ENCODE data around the gene FAM72C. TPM values are rescaled to one million over a fixed set of nuclear protein-coding genes. Genes with fewer than 3 reads are reported as not detected.
"Not testable (repeated sequence)": the region's sequence is repeated elsewhere in the genome, so short reads cannot be mapped to it uniquely, and the experiment has no call there.

The FAM72C gene
- total and polyA plus RNA-seq, 4 donors, result 0.09 to 1.5 (median 0.33) TPM

GRCh38 chr1:143989719-143990118 lies 17.9 kb upstream of the FAM72C start:
- not testable (repeated sequence) for H3K4me1 ChIP-seq (ENCODE audit: control insufficient read depth in 5 of 5, insufficient read depth in 5 of 5, low read length in 5 of 5); H3K36me3 ChIP-seq (ENCODE audit: control insufficient read depth in 4 of 4, insufficient read depth in 4 of 4, low read length in 4 of 4); H3K4me3 ChIP-seq; H3K9ac ChIP-seq (ENCODE audit: insufficient read depth in 1 of 2, low read length in 2 of 2); H3K9me3 ChIP-seq (ENCODE audit: control insufficient read depth in 4 of 4, insufficient read depth in 3 of 4, low read length in 3 of 4); DNase-seq; H3K27ac ChIP-seq (ENCODE audit: low read depth in 1 of 2, low read length in 1 of 2); H3K27me3 ChIP-seq (ENCODE audit: control insufficient read depth in 3 of 3, insufficient read depth in 3 of 3, low read length in 2 of 3)
- no CpG with 5 or more reads among the region's 1 CpG for WGBS, 2 donors
- ATAC-seq (ENCODE audit: insufficient read depth, low FRiP score), result peak; percentile 48

DNA sequence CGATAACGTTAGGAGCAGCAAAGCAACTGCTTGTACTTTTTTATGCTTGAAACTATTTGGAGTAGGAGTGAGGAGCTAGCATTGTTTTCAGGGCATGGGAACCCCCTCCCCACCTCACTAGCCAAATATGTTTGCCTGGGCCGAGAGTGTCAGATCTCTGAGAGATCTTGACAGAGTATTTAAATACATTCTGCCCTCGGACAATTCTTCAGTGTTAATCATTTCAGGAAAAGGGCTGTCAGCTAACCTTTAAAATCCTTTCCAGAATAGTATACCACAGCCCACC lies 17.6 kb upstream of the FAM72C start:
- H3K9ac ChIP-seq (ENCODE audit: insufficient read depth in 1 of 2, low read length in 2 of 2); H3K27me3 ChIP-seq (ENCODE audit: control insufficient read depth in 3 of 3, insufficient read depth in 3 of 3, low read length in 2 of 3); H3K4me1 ChIP-seq (ENCODE audit: control insufficient read depth in 5 of 5, insufficient read depth in 5 of 5, low read length in 5 of 5); H3K27ac ChIP-seq (ENCODE audit: low read depth in 1 of 2, low read length in 1 of 2); ATAC-seq (ENCODE audit: insufficient read depth, low FRiP score); DNase-seq; H3K9me3 ChIP-seq (ENCODE audit: control insufficient read depth in 4 of 4, insufficient read depth in 3 of 4, low read length in 3 of 4); H3K4me3 ChIP-seq; H3K36me3 ChIP-seq (ENCODE audit: control insufficient read depth in 4 of 4, insufficient read depth in 4 of 4, low read length in 4 of 4): not testable (repeated sequence)
- WGBS, 2 donors, result no CpG with 5 or more reads among the region's 4 CpGs

DNA sequence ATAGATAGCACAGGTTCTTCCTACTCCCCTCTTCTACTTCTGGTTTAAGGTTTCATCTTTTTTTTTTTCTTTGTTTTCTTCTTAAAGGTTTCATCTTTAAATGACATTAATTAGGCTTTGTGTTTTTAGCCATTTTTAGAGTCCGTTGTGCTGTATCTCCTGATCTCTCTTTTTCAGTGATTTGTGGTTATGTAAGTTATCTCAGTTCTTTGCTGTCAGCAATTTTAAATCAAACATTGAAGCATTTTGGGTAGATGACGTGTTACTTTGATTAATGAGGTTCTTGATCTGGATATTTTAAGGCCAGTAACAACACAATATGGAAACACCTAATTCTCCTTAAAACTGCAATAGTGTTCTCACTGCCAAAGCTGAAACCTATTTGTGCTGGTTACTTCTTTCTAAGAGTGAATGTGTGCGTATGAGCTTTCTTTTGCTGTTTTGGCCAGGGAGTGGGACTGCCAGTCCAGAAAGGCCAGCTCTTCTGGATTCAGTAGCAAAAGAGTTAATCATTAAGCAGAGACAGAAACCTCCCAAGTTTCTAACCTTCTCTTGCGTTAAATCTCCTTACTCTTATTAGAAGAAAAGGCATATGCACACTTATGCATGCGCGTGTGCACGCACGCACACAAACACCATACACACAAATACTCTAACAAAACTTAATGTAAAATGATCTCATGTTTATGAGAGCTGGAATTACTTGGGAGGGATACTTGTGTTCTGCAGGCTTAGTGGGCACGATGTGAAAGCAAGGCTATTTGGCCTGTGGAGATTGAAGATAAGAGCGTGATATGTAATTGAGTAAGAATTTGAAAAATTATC lies 17.0 kb upstream of the FAM72C start:
- WGBS, 2 donors, result 59 to 100% methylated on average over 1 of the region's 10 CpGs
- ATAC-seq (ENCODE audit: insufficient read depth, low FRiP score), result not testable (repeated sequence)

DNA sequence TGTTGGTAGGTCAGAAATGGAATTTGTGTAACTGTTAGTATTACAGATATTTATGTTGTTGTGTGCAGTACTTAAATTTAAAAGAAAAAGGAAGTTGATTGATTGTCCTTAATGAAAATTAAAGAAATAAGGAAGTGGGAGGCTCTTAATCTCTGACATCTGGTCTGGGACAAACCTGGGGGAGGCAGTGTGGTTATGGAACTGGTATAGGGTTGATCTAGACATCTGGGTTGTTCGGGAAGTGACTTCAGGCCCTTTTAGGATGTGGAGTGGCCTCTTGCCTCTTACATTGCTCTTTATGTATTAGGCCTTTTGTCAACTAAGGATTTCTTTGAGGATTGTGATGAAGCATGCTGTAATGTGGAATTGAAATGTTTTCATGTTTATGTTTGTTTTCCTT lies 16.1 kb upstream of the FAM72C start:
- not testable (repeated sequence) for ATAC-seq (ENCODE audit: insufficient read depth, low FRiP score); H3K9me3 ChIP-seq (ENCODE audit: control insufficient read depth in 4 of 4, insufficient read depth in 3 of 4, low read length in 3 of 4); H3K27ac ChIP-seq (ENCODE audit: low read depth in 1 of 2, low read length in 1 of 2); H3K9ac ChIP-seq (ENCODE audit: insufficient read depth in 1 of 2, low read length in 2 of 2); H3K4me1 ChIP-seq (ENCODE audit: control insufficient read depth in 5 of 5, insufficient read depth in 5 of 5, low read length in 5 of 5); H3K27me3 ChIP-seq (ENCODE audit: control insufficient read depth in 3 of 3, insufficient read depth in 3 of 3, low read length in 2 of 3); H3K4me3 ChIP-seq; H3K36me3 ChIP-seq (ENCODE audit: control insufficient read depth in 4 of 4, insufficient read depth in 4 of 4, low read length in 4 of 4); DNase-seq
- WGBS, 2 donors, result no CpG with 5 or more reads among the region's 1 CpG

More for the DNA sequence above, 17.0 kb upstream of the FAM72C start:
- not testable (repeated sequence) for DNase-seq; H3K36me3 ChIP-seq (ENCODE audit: control insufficient read depth in 4 of 4, insufficient read depth in 4 of 4, low read length in 4 of 4); H3K4me3 ChIP-seq; H3K9ac ChIP-seq (ENCODE audit: insufficient read depth in 1 of 2, low read length in 2 of 2); H3K27me3 ChIP-seq (ENCODE audit: control insufficient read depth in 3 of 3, insufficient read depth in 3 of 3, low read length in 2 of 3); H3K27ac ChIP-seq (ENCODE audit: low read depth in 1 of 2, low read length in 1 of 2); H3K9me3 ChIP-seq (ENCODE audit: control insufficient read depth in 4 of 4, insufficient read depth in 3 of 4, low read length in 3 of 4); H3K4me1 ChIP-seq (ENCODE audit: control insufficient read depth in 5 of 5, insufficient read depth in 5 of 5, low read length in 5 of 5)

DNA sequence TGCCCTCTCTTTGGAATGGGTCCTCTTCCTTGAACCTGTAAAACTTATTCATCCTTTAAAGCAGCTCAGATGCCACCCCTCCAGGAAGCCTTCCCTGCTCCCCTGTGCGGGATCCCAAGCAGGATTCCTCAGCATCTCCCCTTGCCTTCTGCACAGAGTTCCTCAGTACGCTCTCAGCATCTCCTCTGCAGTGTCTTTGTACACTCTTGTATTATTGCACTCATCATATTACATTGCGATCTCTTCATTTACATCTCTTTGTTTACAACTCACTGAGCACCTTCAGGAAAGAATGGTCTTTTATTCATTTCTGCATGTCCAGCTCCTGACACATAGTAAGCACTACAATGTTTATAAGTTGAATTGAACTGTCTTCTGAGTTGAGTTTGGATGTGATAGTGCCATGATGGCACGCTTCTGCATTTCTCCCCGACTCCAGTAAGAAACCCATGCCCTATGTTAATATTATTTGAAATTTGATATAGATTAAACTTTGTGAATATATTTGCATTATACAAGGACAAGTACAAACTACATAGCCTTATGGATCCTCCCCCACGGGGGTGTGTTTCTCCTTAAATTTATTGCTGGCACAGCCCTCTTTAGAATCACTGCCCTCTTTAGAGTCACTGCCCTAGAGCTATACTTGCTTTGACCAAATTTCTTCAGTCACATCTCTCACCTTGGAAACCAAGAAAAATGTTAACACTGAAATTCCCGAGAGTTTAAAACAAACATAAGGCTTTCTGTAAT lies 13.1 kb upstream of the FAM72C start:
- H3K4me1 ChIP-seq (ENCODE audit: control insufficient read depth in 5 of 5, insufficient read depth in 5 of 5, low read length in 5 of 5); H3K4me3 ChIP-seq; H3K9me3 ChIP-seq (ENCODE audit: control insufficient read depth in 4 of 4, insufficient read depth in 3 of 4, low read length in 3 of 4); H3K36me3 ChIP-seq (ENCODE audit: control insufficient read depth in 4 of 4, insufficient read depth in 4 of 4, low read length in 4 of 4); DNase-seq; ATAC-seq (ENCODE audit: insufficient read depth, low FRiP score); H3K27me3 ChIP-seq (ENCODE audit: control insufficient read depth in 3 of 3, insufficient read depth in 3 of 3, low read length in 2 of 3); H3K9ac ChIP-seq (ENCODE audit: insufficient read depth in 1 of 2, low read length in 2 of 2); H3K27ac ChIP-seq (ENCODE audit: low read depth in 1 of 2, low read length in 1 of 2): not testable (repeated sequence)
- 92 to 100% methylated on average over 2 to 3 of the region's 7 CpGs for WGBS, 2 donors

DNA sequence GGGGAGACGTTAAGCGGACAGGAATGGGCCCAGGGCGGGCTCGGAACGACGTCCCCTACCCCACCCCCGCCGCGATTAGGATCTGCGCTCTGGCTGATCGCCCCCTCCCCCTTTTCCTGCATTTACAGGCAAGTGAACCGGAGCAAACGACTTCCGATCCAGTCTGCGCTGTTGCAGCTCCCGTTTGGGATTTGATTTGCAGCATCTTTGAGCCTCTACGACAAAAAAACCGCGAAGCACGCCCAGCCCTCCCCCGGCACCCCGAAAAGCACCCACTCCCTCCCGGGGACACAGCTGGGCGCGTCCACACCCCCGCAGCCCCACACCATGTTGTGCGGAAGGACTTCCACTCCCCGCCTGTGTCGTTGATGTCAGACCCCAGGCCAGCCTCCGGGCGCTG lies 2.6 kb upstream of the FAM72C start:
- H3K4me3 ChIP-seq; ATAC-seq (ENCODE audit: insufficient read depth, low FRiP score); H3K9ac ChIP-seq (ENCODE audit: insufficient read depth in 1 of 2, low read length in 2 of 2); H3K36me3 ChIP-seq (ENCODE audit: control insufficient read depth in 4 of 4, insufficient read depth in 4 of 4, low read length in 4 of 4); H3K4me1 ChIP-seq (ENCODE audit: control insufficient read depth in 5 of 5, insufficient read depth in 5 of 5, low read length in 5 of 5); H3K9me3 ChIP-seq (ENCODE audit: control insufficient read depth in 4 of 4, insufficient read depth in 3 of 4, low read length in 3 of 4); H3K27ac ChIP-seq (ENCODE audit: low read depth in 1 of 2, low read length in 1 of 2); H3K27me3 ChIP-seq (ENCODE audit: control insufficient read depth in 3 of 3, insufficient read depth in 3 of 3, low read length in 2 of 3): not testable (repeated sequence)
- DNase-seq, result peak in 2 of 3 donors; percentile 4 to 32
- 0 to 2% methylated on average over 6 to 13 of the region's 31 CpGs for WGBS, 2 donors

- 0 to 1% methylated on average over 2 to 19 of the region's 37 CpGs for WGBS, 2 donors
- peak overlapping the region; percentile 35 for H3K4me3 ChIP-seq
- not testable (repeated sequence) for H3K36me3 ChIP-seq (ENCODE audit: control insufficient read depth in 4 of 4, insufficient read depth in 4 of 4, low read length in 4 of 4); H3K9ac ChIP-seq (ENCODE audit: insufficient read depth in 1 of 2, low read length in 2 of 2); ATAC-seq (ENCODE audit: insufficient read depth, low FRiP score); DNase-seq; H3K4me1 ChIP-seq (ENCODE audit: control insufficient read depth in 5 of 5, insufficient read depth in 5 of 5, low read length in 5 of 5); H3K27ac ChIP-seq (ENCODE audit: low read depth in 1 of 2, low read length in 1 of 2); H3K27me3 ChIP-seq (ENCODE audit: control insufficient read depth in 3 of 3, insufficient read depth in 3 of 3, low read length in 2 of 3); H3K9me3 ChIP-seq (ENCODE audit: control insufficient read depth in 4 of 4, insufficient read depth in 3 of 4, low read length in 3 of 4)
These were observed 2.2 kb upstream of the FAM72C start for GRCh38 chr1:143973876-143974414.

GRCh38 chr1:143972753-143973326 lies 1.1 kb upstream of the FAM72C start:
- not testable (repeated sequence) for DNase-seq; H3K27me3 ChIP-seq (ENCODE audit: control insufficient read depth in 3 of 3, insufficient read depth in 3 of 3, low read length in 2 of 3); H3K4me3 ChIP-seq; H3K9me3 ChIP-seq (ENCODE audit: control insufficient read depth in 4 of 4, insufficient read depth in 3 of 4, low read length in 3 of 4); H3K27ac ChIP-seq (ENCODE audit: low read depth in 1 of 2, low read length in 1 of 2); H3K9ac ChIP-seq (ENCODE audit: insufficient read depth in 1 of 2, low read length in 2 of 2); H3K36me3 ChIP-seq (ENCODE audit: control insufficient read depth in 4 of 4, insufficient read depth in 4 of 4, low read length in 4 of 4); H3K4me1 ChIP-seq (ENCODE audit: control insufficient read depth in 5 of 5, insufficient read depth in 5 of 5, low read length in 5 of 5)
- ATAC-seq (ENCODE audit: insufficient read depth, low FRiP score), result peak; percentile 12
- no CpG with 5 or more reads among the region's 48 CpGs for WGBS, 2 donors
